Measurements from ENCODE around the gene NPTX2. TPM values are rescaled to one million over a fixed set of nuclear protein-coding genes. Genes with fewer than 3 reads are reported as not detected.
"Not testable (repeated sequence)": the region's sequence is repeated elsewhere in the genome, so short reads cannot be mapped to it uniquely, and the experiment has no call there.

Gene NPTX2
- total RNA-seq, 1 donor, result 1.1 TPM

GRCh38 chr7:98571006-98571405, 46.1 kb upstream of the NPTX2 start:
- Histone ChIP-seq H3K9me3 (ENCODE audit: low read depth, low read length) (no peaks in the 10 kb centered on the region), H2AFZ (ENCODE audit: low read length) (no peak overlapping the region), H3K36me3 (ENCODE audit: insufficient read depth, low read length) (no peaks in the 10 kb centered on the region), H4K20me1 (ENCODE audit: insufficient read depth, low read length) (no peaks in the 10 kb centered on the region), H3K79me2 (ENCODE audit: insufficient read depth, low read length) (no peaks in the 10 kb centered on the region), H3K27me3 (ENCODE audit: insufficient read depth, low read length) (no peaks in the 10 kb centered on the region), H3K27ac (ENCODE audit: low read depth, low read length) (no peak overlapping the region), H3K4me1 (ENCODE audit: insufficient read depth, low read length) (no peaks in the 10 kb centered on the region), H3K4me2 (ENCODE audit: insufficient read depth, low read length) (no peak overlapping the region), H3K4me3 (ENCODE audit: insufficient read depth, low read length) (no peak overlapping the region)
- no peak for DNase-seq (ENCODE audit: insufficient read length, low spot score, missing footprints)
- no peak for TF ChIP-seq CTCF (IDR thresholded peaks at IDR 0.05; ENCODE audit: extremely low read depth, low read depth, low read length)

DNA sequence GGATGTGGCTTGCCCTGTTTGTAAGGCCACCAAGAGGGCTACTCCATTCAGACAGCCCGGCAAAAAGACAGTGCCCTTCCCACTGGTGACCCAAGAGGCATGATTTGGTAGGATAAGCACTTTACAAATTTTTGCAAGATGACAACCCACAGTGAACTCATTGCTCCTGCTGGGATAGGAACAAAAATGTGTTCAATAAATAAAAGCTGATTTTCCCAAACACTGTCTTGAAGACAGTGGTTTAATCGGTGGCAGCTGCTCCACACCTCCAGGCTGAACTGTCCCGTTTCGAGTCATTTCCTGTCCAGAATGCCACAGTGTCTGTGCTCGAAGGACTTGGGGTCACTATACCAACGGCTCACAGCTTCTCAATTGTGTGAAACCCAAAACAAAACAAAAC, 45.1 kb upstream of the NPTX2 start:
- Histone ChIP-seq H3K9me3 (ENCODE audit: low read depth, low read length) (no peaks in the 10 kb centered on the region), H2AFZ (ENCODE audit: low read length) (no peak overlapping the region), H3K4me1 (ENCODE audit: insufficient read depth, low read length) (no peaks in the 10 kb centered on the region), H3K36me3 (ENCODE audit: insufficient read depth, low read length) (no peaks in the 10 kb centered on the region), H3K27me3 (ENCODE audit: insufficient read depth, low read length) (no peaks in the 10 kb centered on the region), H3K4me3 (ENCODE audit: insufficient read depth, low read length) (no peak overlapping the region), H4K20me1 (ENCODE audit: insufficient read depth, low read length) (no peaks in the 10 kb centered on the region), H3K79me2 (ENCODE audit: insufficient read depth, low read length) (no peaks in the 10 kb centered on the region), H3K27ac (ENCODE audit: low read depth, low read length) (no peak overlapping the region), H3K4me2 (ENCODE audit: insufficient read depth, low read length) (no peak overlapping the region)
- no peak for DNase-seq (ENCODE audit: insufficient read length, low spot score, missing footprints)
- no peak for TF ChIP-seq CTCF (IDR thresholded peaks at IDR 0.05; ENCODE audit: extremely low read depth, low read depth, low read length)

GRCh38 chr7:98572716-98573115, 44.4 kb upstream of the NPTX2 start:
- not testable (repeated sequence) for H2AFZ ChIP-seq (ENCODE audit: low read length); H3K4me1 ChIP-seq (ENCODE audit: insufficient read depth, low read length); H3K9me3 ChIP-seq (ENCODE audit: low read depth, low read length); DNase-seq (ENCODE audit: insufficient read length, low spot score, missing footprints); H3K27ac ChIP-seq (ENCODE audit: low read depth, low read length); H4K20me1 ChIP-seq (ENCODE audit: insufficient read depth, low read length); H3K36me3 ChIP-seq (ENCODE audit: insufficient read depth, low read length); H3K4me2 ChIP-seq (ENCODE audit: insufficient read depth, low read length); H3K27me3 ChIP-seq (ENCODE audit: insufficient read depth, low read length); H3K4me3 ChIP-seq (ENCODE audit: insufficient read depth, low read length); H3K79me2 ChIP-seq (ENCODE audit: insufficient read depth, low read length)

DNA sequence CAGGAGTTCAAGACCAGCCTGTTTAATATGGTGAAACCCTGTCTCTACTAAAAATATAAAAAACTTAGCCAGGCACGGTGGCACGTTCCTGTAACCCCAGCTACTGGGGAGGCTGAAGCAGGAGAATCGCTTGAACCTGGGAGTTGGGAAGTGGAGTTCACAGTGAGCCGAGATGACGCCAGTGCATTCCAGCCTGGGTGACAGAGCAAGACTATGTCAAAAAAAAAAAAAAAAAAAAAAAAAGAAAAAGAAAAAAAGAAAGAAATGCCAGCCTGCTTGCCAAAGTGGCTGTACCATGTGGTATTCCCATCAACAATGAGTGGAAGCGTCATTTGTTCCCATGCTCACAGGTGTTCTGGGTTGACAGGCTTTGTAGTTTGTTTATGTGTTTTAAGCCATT, 43.3 kb upstream of the NPTX2 start:
- Histone ChIP-seq H3K4me2 (ENCODE audit: insufficient read depth, low read length) (no peak overlapping the region), H3K4me3 (ENCODE audit: insufficient read depth, low read length) (no peak overlapping the region), H3K79me2 (ENCODE audit: insufficient read depth, low read length) (no peaks in the 10 kb centered on the region), H3K27me3 (ENCODE audit: insufficient read depth, low read length) (no peaks in the 10 kb centered on the region), H3K27ac (ENCODE audit: low read depth, low read length) (no peak overlapping the region), H3K9me3 (ENCODE audit: low read depth, low read length) (no peaks in the 10 kb centered on the region), H3K4me1 (ENCODE audit: insufficient read depth, low read length) (no peaks in the 10 kb centered on the region), H4K20me1 (ENCODE audit: insufficient read depth, low read length) (no peaks in the 10 kb centered on the region), H2AFZ (ENCODE audit: low read length) (no peak overlapping the region), H3K36me3 (ENCODE audit: insufficient read depth, low read length) (no peaks in the 10 kb centered on the region)
- no peak for DNase-seq (ENCODE audit: insufficient read length, low spot score, missing footprints)
- no peak for TF ChIP-seq CTCF (IDR thresholded peaks at IDR 0.05; ENCODE audit: extremely low read depth, low read depth, low read length)

DNA sequence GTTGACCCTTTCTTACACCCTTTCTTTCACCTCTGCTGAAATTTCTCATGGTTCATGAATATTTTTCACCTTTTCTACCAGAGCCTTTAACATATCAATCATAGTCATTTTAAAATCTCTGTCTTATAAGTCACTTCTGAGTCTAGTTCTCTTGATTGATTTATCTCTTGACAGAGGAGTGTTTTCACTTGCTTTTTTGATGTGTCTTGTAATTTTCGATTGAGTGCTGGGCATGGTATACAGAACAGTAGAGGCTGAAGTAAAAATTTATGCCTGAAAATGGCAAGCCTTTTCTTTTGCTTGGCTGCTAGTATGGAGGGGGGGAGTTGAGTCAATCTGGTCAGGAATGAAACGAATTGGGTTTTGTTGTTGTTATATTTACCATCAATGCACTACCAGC, 41.2 kb upstream of the NPTX2 start:
- H3K9me3 ChIP-seq (ENCODE audit: low read depth, low read length), result no peaks in the 10 kb centered on the region
- no peaks in the 10 kb centered on the region for H3K27me3 ChIP-seq (ENCODE audit: insufficient read depth, low read length)
- H4K20me1 ChIP-seq (ENCODE audit: insufficient read depth, low read length), result no peaks in the 10 kb centered on the region
- DNase-seq (ENCODE audit: insufficient read length, low spot score, missing footprints), result no peak
- no peak overlapping the region for H3K4me3 ChIP-seq (ENCODE audit: insufficient read depth, low read length)
- no peak overlapping the region for H3K27ac ChIP-seq (ENCODE audit: low read depth, low read length)
- TF ChIP-seq CTCF (IDR thresholded peaks at IDR 0.05; ENCODE audit: extremely low read depth, low read depth, low read length), result no peak
- no peak overlapping the region for H2AFZ ChIP-seq (ENCODE audit: low read length)
- H3K4me1 ChIP-seq (ENCODE audit: insufficient read depth, low read length), result no peaks in the 10 kb centered on the region
- H3K79me2 ChIP-seq (ENCODE audit: insufficient read depth, low read length), result no peaks in the 10 kb centered on the region
- H3K36me3 ChIP-seq (ENCODE audit: insufficient read depth, low read length), result no peaks in the 10 kb centered on the region
- H3K4me2 ChIP-seq (ENCODE audit: insufficient read depth, low read length), result no peak overlapping the region
